ENCODE measurements around the gene GOLT1A.

The GOLT1A gene

GRCh38 chr1:204201348-204202040 is 12.3 kb downstream of the GOLT1A start:
- Histone ChIP-seq H3K9ac (ENCODE audit: low read length) (no peak overlapping the region), H3K4me3 (ENCODE audit: low read depth, low read length) (no peak overlapping the region), H3K4me1 (ENCODE audit: control insufficient read depth, insufficient read depth, low read length) (peaks cover 15% of the 10 kb centered on the region; the same call in 1 of the 2 replicates), H3K9me3 (ENCODE audit: control insufficient read depth, insufficient read depth, low read depth, low read length) (no peaks in the 10 kb centered on the region), H3K27me3 (ENCODE audit: control insufficient read depth, insufficient read depth, low read length) (no peaks in the 10 kb centered on the region; the same call in 1 of the 2 replicates), H3K36me3 (ENCODE audit: control insufficient read depth, insufficient read depth, low read length) (no peaks in the 10 kb centered on the region), H3K27ac (ENCODE audit: low read depth, low read length) (no peak overlapping the region)

DNA sequence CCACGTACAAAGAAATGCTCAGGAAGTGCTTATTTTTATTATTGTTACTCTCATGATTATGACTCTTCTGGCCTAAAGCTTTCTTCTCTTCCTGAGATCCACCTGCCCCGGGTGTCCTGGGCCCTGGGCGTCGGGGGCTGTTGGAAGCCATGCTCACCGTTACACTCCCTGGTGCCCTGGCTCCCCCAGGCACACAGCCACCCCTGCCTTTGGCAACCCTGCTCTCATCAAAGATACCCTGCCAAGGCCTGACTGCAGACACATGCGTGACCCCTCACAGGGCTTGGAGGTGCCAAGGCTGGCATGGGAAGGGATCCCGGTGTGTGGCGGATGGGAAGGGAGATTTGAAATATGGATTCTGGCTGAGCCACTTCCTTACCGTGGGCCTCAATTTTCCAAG is 14.2 kb downstream of the GOLT1A start:
- Histone ChIP-seq H3K27me3 (ENCODE audit: control insufficient read depth, insufficient read depth, low read length) (no peaks in the 10 kb centered on the region; the same call in 1 of the 2 replicates), H3K9me3 (ENCODE audit: control insufficient read depth, insufficient read depth, low read depth, low read length) (no peaks in the 10 kb centered on the region), H3K27ac (ENCODE audit: low read depth, low read length) (no peak overlapping the region), H3K9ac (ENCODE audit: low read length) (no peak overlapping the region), H3K36me3 (ENCODE audit: control insufficient read depth, insufficient read depth, low read length) (no peaks in the 10 kb centered on the region), H3K4me1 (ENCODE audit: control insufficient read depth, insufficient read depth, low read length) (peaks cover 18% of the 10 kb centered on the region; the same call in 1 of the 2 replicates), H3K4me3 (ENCODE audit: low read depth, low read length) (no peak overlapping the region)

DNA sequence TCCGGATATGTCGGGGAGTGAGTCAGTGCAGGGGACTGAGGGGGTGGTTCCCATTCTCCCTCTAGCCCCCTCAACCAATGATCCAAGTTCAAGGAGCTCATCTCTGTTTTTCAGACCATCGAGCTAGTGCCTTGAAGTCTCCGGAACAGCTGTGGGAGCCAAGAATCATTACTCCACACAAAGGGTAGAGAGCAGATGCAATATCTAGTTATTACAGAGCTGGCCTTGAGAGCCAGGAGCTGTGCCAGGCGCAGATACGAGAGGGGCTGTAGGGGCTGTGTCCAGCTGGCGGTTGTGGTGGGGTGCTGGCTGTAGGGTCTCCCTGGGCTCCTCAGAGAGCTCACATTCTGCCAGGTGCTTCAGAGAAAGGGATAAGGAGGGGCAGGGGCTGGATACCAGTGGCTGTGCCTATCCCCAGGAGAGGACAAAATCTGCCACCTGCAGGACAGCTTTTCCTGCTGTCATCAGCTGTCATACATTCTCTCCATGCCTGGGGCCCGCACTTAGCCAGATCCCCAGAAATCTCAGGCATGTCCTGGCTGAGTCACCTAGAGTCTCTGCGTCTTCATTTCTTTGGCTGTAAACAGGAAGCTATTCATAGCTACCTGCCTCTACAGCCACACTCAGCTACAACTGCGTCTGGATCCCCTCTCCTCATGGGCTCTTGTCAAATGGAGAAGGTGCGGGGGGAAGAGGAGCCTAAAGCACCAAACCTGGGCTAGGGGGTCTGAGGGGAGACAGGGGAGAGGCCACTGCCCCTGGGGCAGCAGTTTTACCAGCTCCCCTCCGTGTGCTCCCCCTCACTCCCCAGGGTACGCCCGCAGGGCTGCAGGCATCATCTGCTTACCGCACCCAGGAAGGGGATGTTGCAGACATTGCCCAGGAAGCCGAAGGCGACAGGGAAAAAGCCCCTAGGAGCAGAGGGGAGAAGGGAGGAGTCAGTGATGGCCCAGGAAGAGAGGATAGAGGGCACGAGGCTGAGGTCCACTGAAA is 15.1 kb downstream of the GOLT1A start:
- H3K4me3 ChIP-seq (ENCODE audit: low read depth, low read length), result no peak overlapping the region
- H3K36me3 ChIP-seq (ENCODE audit: control insufficient read depth, insufficient read depth, low read length), result no peaks in the 10 kb centered on the region
- H3K27ac ChIP-seq (ENCODE audit: low read depth, low read length), result no peak overlapping the region
- peaks cover 18% of the 10 kb centered on the region; the same call in 1 of the 2 replicates for H3K4me1 ChIP-seq (ENCODE audit: control insufficient read depth, insufficient read depth, low read length)
- H3K9me3 ChIP-seq (ENCODE audit: control insufficient read depth, insufficient read depth, low read depth, low read length), result no peaks in the 10 kb centered on the region
- no peak overlapping the region for H3K9ac ChIP-seq (ENCODE audit: low read length)
- H3K27me3 ChIP-seq (ENCODE audit: control insufficient read depth, insufficient read depth, low read length), result peaks cover 3% of the 10 kb centered on the region; the same call in 1 of the 2 replicates

DNA sequence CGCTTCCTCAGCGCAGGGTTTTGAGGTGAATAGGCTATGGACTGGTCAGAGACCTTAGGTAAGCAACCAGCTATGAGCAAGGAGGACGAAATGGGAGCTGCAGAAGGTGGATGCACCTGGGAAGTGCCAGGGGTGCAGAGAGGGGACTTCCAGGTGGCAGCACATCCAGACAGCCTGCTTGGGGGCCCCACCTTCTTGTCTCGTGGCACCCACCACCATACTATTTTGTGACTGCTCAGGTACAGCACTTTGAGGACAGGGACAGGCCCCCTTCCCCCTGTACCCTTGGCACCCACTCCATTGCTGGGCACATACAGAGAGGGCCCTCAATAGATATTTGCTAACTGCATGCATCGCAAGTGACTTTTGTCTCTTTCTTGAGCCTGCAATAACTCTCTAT is 16.7 kb downstream of the GOLT1A start:
- Histone ChIP-seq H3K27me3 (ENCODE audit: control insufficient read depth, insufficient read depth, low read length) (peaks cover 17% of the 10 kb centered on the region), H3K27ac (ENCODE audit: low read depth, low read length) (no peak overlapping the region), H3K4me1 (ENCODE audit: control insufficient read depth, insufficient read depth, low read length) (peaks cover 18% of the 10 kb centered on the region; the same call in 1 of the 2 replicates), H3K9me3 (ENCODE audit: control insufficient read depth, insufficient read depth, low read depth, low read length) (no peaks in the 10 kb centered on the region), H3K4me3 (ENCODE audit: low read depth, low read length) (no peak overlapping the region), H3K36me3 (ENCODE audit: control insufficient read depth, insufficient read depth, low read length) (no peaks in the 10 kb centered on the region), H3K9ac (ENCODE audit: low read length) (no peak overlapping the region)

DNA sequence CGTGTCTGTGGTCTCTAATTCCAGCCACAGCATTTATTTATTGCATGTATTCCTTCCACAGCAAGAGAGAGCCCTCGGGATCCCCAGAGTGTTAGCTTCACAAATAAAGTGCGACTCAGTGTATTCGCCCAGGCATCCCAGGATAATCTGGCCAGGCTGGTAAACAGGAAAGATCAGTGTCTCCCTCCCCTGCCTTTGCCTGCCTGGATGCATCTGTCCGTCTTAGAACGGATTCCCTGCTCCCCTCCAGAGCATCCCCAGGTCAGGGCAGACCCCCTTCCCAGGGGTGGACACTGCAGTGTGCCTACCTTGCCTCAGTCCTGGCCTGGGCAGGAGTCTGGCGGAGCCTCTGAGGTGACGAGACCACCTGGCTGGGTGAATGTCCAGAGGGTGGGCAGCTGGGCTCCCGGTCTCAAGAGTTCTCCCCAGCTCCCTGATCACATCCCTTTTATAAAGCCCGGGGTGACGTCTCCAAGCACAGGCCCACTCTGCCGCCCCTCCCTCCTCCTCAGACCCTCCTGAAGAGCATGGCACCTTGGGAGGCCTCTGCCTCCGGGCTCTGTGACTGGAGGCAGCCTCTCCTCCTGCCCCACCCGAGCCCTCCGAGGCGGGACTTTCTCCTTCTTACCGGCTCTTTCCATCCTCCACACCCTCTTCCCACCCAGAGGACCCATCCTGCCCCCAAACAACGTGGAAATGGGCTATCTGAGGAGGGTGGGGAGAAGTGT is 17.6 kb downstream of the GOLT1A start, which contains the start of gene KISS1:
Gene KISS1 (minus strand): TSS at position 424 of the 728 bp plus-strand sequence. CDS start 3,615 bp downstream, outside the sequence.
- no peak within 1 kb of the TSS for H3K27ac ChIP-seq (ENCODE audit: low read depth, low read length)
- no peak within 1 kb of the TSS for H3K9ac ChIP-seq (ENCODE audit: low read length)
- H3K4me3 ChIP-seq (ENCODE audit: low read depth, low read length), result no peak within 1 kb of the TSS
- H3K4me1 ChIP-seq (ENCODE audit: control insufficient read depth, insufficient read depth, low read length), result peaks cover 18% of the 10 kb centered on the region; the same call in 1 of the 2 replicates
- H3K36me3 ChIP-seq (ENCODE audit: control insufficient read depth, insufficient read depth, low read length), result no peaks in the 10 kb centered on the region
- peaks cover 26% of the 10 kb centered on the region for H3K27me3 ChIP-seq (ENCODE audit: control insufficient read depth, insufficient read depth, low read length)
- H3K9me3 ChIP-seq (ENCODE audit: control insufficient read depth, insufficient read depth, low read depth, low read length), result no peaks in the 10 kb centered on the region

DNA sequence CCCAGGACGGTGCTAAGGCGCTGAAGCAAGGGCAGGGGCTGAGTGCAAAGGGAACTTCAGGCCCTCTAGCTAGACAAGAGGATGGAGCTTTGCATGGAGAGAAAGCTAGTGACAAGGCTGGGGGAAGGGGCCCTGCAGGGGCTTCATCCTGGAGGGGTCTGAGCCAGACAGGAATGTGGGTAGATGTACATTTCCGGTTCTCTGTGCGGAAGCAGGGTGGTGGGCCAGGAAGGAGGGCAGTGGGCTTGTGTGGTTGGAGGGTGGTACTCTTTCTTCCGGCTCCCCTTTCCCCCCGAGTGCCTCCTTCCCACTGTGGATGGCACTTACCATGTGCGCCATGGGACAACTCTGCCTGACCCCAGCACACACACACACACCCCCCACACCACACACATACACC is 19.0 kb downstream of the GOLT1A start:
- peaks cover 39% of the 10 kb centered on the region for H3K27me3 ChIP-seq (ENCODE audit: control insufficient read depth, insufficient read depth, low read length)
- peaks cover 21% of the 10 kb centered on the region; the same call in 1 of the 2 replicates for H3K4me1 ChIP-seq (ENCODE audit: control insufficient read depth, insufficient read depth, low read length)
- no peaks in the 10 kb centered on the region for H3K9me3 ChIP-seq (ENCODE audit: control insufficient read depth, insufficient read depth, low read depth, low read length)
- H3K9ac ChIP-seq (ENCODE audit: low read length), result no peak overlapping the region
- H3K36me3 ChIP-seq (ENCODE audit: control insufficient read depth, insufficient read depth, low read length), result no peaks in the 10 kb centered on the region
- H3K27ac ChIP-seq (ENCODE audit: low read depth, low read length), result no peak overlapping the region
- H3K4me3 ChIP-seq (ENCODE audit: low read depth, low read length), result no peak overlapping the region

DNA sequence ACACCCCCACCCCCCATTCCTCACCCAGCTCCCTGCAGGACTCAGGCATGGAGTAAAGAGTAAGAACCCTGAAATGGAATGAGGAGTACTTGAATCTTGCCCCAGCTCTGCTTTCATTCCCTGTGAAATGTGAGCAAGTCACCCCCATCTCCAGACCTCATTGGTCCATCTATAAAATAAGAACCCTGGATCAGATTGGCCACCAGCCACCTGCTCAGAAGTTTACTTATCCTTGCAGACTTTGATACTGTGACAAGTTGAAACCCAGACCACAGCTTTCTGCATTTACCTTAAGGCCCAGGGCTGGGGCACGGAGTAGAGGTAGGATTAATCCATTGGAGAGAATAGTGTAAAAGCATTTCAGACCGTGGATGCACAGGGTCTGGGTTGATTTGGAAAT is 19.7 kb downstream of the GOLT1A start:
- Histone ChIP-seq H3K27ac (ENCODE audit: low read depth, low read length) (no peak overlapping the region), H3K4me1 (ENCODE audit: control insufficient read depth, insufficient read depth, low read length) (peaks cover 17% of the 10 kb centered on the region; the same call in 1 of the 2 replicates), H3K9me3 (ENCODE audit: control insufficient read depth, insufficient read depth, low read depth, low read length) (no peaks in the 10 kb centered on the region), H3K9ac (ENCODE audit: low read length) (no peak overlapping the region), H3K36me3 (ENCODE audit: control insufficient read depth, insufficient read depth, low read length) (no peaks in the 10 kb centered on the region), H3K4me3 (ENCODE audit: low read depth, low read length) (no peak overlapping the region), H3K27me3 (ENCODE audit: control insufficient read depth, insufficient read depth, low read length) (peaks cover 46% of the 10 kb centered on the region)

GRCh38 chr1:204192589-204193352 is 21.0 kb downstream of the GOLT1A start:
- Histone ChIP-seq H3K27ac (ENCODE audit: low read depth, low read length) (no peak overlapping the region), H3K4me3 (ENCODE audit: low read depth, low read length) (no peak overlapping the region), H3K9me3 (ENCODE audit: control insufficient read depth, insufficient read depth, low read depth, low read length) (no peaks in the 10 kb centered on the region), H3K4me1 (ENCODE audit: control insufficient read depth, insufficient read depth, low read length) (peaks cover 9% of the 10 kb centered on the region; the same call in 1 of the 2 replicates), H3K27me3 (ENCODE audit: control insufficient read depth, insufficient read depth, low read length) (peaks cover 59% of the 10 kb centered on the region), H3K36me3 (ENCODE audit: control insufficient read depth, insufficient read depth, low read length) (no peaks in the 10 kb centered on the region), H3K9ac (ENCODE audit: low read length) (no peak overlapping the region)

- Histone ChIP-seq H3K4me1 (ENCODE audit: control insufficient read depth, insufficient read depth, low read length) (peaks cover 9% of the 10 kb centered on the region; the same call in 1 of the 2 replicates), H3K27me3 (ENCODE audit: control insufficient read depth, insufficient read depth, low read length) (peaks cover 66% of the 10 kb centered on the region), H3K36me3 (ENCODE audit: control insufficient read depth, insufficient read depth, low read length) (no peaks in the 10 kb centered on the region), H3K9ac (ENCODE audit: low read length) (no peak overlapping the region), H3K9me3 (ENCODE audit: control insufficient read depth, insufficient read depth, low read depth, low read length) (no peaks in the 10 kb centered on the region), H3K4me3 (ENCODE audit: low read depth, low read length) (no peak overlapping the region), H3K27ac (ENCODE audit: low read depth, low read length) (no peak overlapping the region)
Measured at GRCh38 chr1:204192046-204192445, 21.7 kb downstream of the GOLT1A start.

GRCh38 chr1:204191456-204191855 is 22.3 kb downstream of the GOLT1A start:
- no peak overlapping the region for H3K4me3 ChIP-seq (ENCODE audit: low read depth, low read length)
- H3K4me1 ChIP-seq (ENCODE audit: control insufficient read depth, insufficient read depth, low read length), result peaks cover 5% of the 10 kb centered on the region; the same call in 1 of the 2 replicates
- H3K27ac ChIP-seq (ENCODE audit: low read depth, low read length), result no peak overlapping the region
- no peak overlapping the region for H3K9ac ChIP-seq (ENCODE audit: low read length)
- H3K27me3 ChIP-seq (ENCODE audit: control insufficient read depth, insufficient read depth, low read length), result peaks cover 72% of the 10 kb centered on the region
- no peaks in the 10 kb centered on the region for H3K36me3 ChIP-seq (ENCODE audit: control insufficient read depth, insufficient read depth, low read length)
- no peaks in the 10 kb centered on the region for H3K9me3 ChIP-seq (ENCODE audit: control insufficient read depth, insufficient read depth, low read depth, low read length)
